A549 (cell line): ENCODE data around the gene SEPTIN1. TPM values are rescaled to one million over a fixed set of nuclear protein-coding genes. Genes with fewer than 3 reads are reported as not detected.
A peak's percentile ranks its signal among the peaks of the same experiment; 100 is the strongest.

ENCODE experiments used
- ATAC-seq, 2 experiments: fragments of 200-7000 bp in 1 of 2; fragments of >200 bp in 1 of 2; cut with Nextera tagmentation in 1 of 2; cut with Tn5 transposase in 1 of 2; 3 replicates each; pipeline versions ENCODE4 v1.8.0 to v1.9.1; 2018 to 2020; ENCODE audit warnings: mild to moderate bottlenecking in 1 of 2, moderate library complexity in 1 of 2
- CTCF ChIA-PET: fragments of 300-600 bp; sonication (Branson Sonifier 250); formaldehyde crosslinking; extraction: SDS; loops from one replicate; lab custom pipeline; 2021; ENCODE audit warnings: antibody characterized with exemption, inconsistent platforms; lab: Yijun Ruan, JAX
- POLR2A ChIA-PET: fragments of 350-600 bp; formaldehyde crosslinking; extraction: SDS; loops from one replicate; lab custom pipeline; 2021; ENCODE audit warnings: antibody characterized with exemption, inconsistent platforms; lab: Yijun Ruan, JAX
- DNase-seq, 2 experiments: peaks; one replicate each; pipeline versions ENCODE4 v3.0.0 to v3.0.0-alpha.2; 2011 to 2016; ENCODE audit warnings: low read depth in 1 of 2, low spot score in 1 of 2
- FAIRE-seq: peaks from 2 replicates; lab custom pipeline; 2011; peaks lifted over from hg19 to GRCh38; lab: Jason Lieb, UNC
- H3K27ac ChIP-seq, 2 experiments: fragments of >200 bp; sonication (Bioruptor Twin); formaldehyde crosslinking; 3 replicates each; pipeline ENCODE4 v1.5.1; 2016 to 2017
- H3K4me1 ChIP-seq: fragments of >200 bp; sonication (Bioruptor Twin); formaldehyde crosslinking; 3 replicates; pipeline ENCODE4 v1.6.1; 2016
- H3K4me2 ChIP-seq: fragments of >200 bp; sonication (Bioruptor Twin); formaldehyde crosslinking; 3 replicates; pipeline ENCODE4 v1.6.1; 2016
- H3K4me3 ChIP-seq: fragments of >200 bp; sonication (Bioruptor Twin); formaldehyde crosslinking; 3 replicates; pipeline ENCODE4 v1.5.1; 2016
- H3K9me3 ChIP-seq: fragments of >200 bp; sonication (Bioruptor Twin); formaldehyde crosslinking; 3 replicates; pipeline ENCODE4 v1.6.1; 2016
- EHF ChIP-seq: fragments of 250-450 bp; sonication (Bioruptor Pico); IDR thresholded peaks from 2 replicates; pipeline ENCODE4 v1.5.0; 2020; ENCODE audit warnings: mild to moderate bottlenecking
- FOSL2 ChIP-seq, 2 experiments: fragments of 450-650 bp in 1 of 2; fragments of >200 bp in 1 of 2; sonication (Bioruptor Twin) in 1 of 2; formaldehyde crosslinking; IDR thresholded peaks; 2 replicates each; pipeline versions ENCODE4 v1.5.0 to v1.6.1; 2016 to 2020; ENCODE audit warnings: mild to moderate bottlenecking in 1 of 2, moderate library complexity in 1 of 2
- FOXS1 ChIP-seq: fragments of 250-450 bp; sonication (Bioruptor Pico); IDR thresholded peaks from 2 replicates; pipeline ENCODE4 v1.5.0; 2020; ENCODE audit warnings: mild to moderate bottlenecking, moderate library complexity
- KDM1A ChIP-seq: fragments of 200-600 bp; sonication (generic); IDR thresholded peaks from 2 replicates; pipeline ENCODE4 v1.6.1; 2016; ENCODE audit warnings: low read depth, mild to moderate bottlenecking
- MAFK ChIP-seq: fragments of 450-650 bp; IDR thresholded peaks from 2 replicates; pipeline ENCODE4 v1.6.1; 2014; ENCODE audit not compliant: partially characterized antibody
- MYC ChIP-seq: IDR thresholded peaks from 2 replicates; pipeline ENCODE4 v1.6.1; 2012; ENCODE audit warnings: mild to moderate bottlenecking, inconsistent platforms, low read length, improper control_type of control experiment, borderline replicate concordance
- NPAS2 ChIP-seq: fragments of 250-450 bp; sonication (Bioruptor Pico); IDR thresholded peaks from 2 replicates; pipeline ENCODE4 v1.8.0; 2022; ENCODE audit warnings: mild to moderate bottlenecking, moderate library complexity, borderline replicate concordance
- POLR2AphosphoS2 ChIP-seq: conservative IDR thresholded peaks from 2 replicates; pipeline ENCODE4 v1.6.1; 2012; ENCODE audit warnings: low read length, improper control_type of control experiment, inconsistent platforms
- RARB ChIP-seq: fragments of 250-450 bp; sonication (Bioruptor Pico); IDR thresholded peaks from 2 replicates; pipeline ENCODE4 v1.8.0; 2021; ENCODE audit warnings: mild to moderate bottlenecking, moderate library complexity
- RNF2 ChIP-seq: fragments of 200-600 bp; sonication (generic); IDR thresholded peaks from 2 replicates; pipeline ENCODE4 v1.6.1; 2016; ENCODE audit warnings: low read depth, mild to moderate bottlenecking, antibody characterized with exemption, moderate library complexity, borderline replicate concordance
- SMC3 ChIP-seq: fragments of >200 bp; sonication (Bioruptor Twin); formaldehyde crosslinking; IDR thresholded peaks from 3 replicates; pipeline ENCODE4 v1.6.1; 2018; ENCODE audit warnings: inconsistent platforms
- SREBF2 ChIP-seq: fragments of 450-650 bp; IDR thresholded peaks from 2 replicates; pipeline ENCODE4 v1.6.1; 2014; ENCODE audit warnings: mild to moderate bottlenecking, moderate library complexity
- ZFP36 ChIP-seq: fragments of 450-650 bp; IDR thresholded peaks from 2 replicates; pipeline ENCODE4 v1.6.1; 2014; ENCODE audit warnings: borderline replicate concordance; ENCODE audit not compliant: partially characterized antibody
- ZNF302 ChIP-seq: fragments of 250-450 bp; sonication (Bioruptor Pico); IDR thresholded peaks from 2 replicates; pipeline ENCODE4 v1.9.0; 2021; ENCODE audit warnings: inconsistent platforms, mild to moderate bottlenecking, moderate library complexity
- WGBS: methylation state at CpG from one replicate; pipeline ENCODE4 v1.1.6; 2017; ENCODE audit errors: missing lambda C conversion rate; 5-methylcytosine and 5-hydroxymethylcytosine counted together
- polyA plus RNA-seq, 4 experiments: library from polyadenylated mRNA; depleted of rRNA in 3 of 4; stranded (reverse); fragments of >200 nt; fragmentation: RNase III in 1 of 4; extraction: RNeasy Plus Mini Kit Qiagen cat#74134 plus additional on column Dnase treatment in 1 of 4; gene quantifications; 2 replicates in 3 of 4; 3 replicates in 1 of 4; pipeline ENCODE4 v1.2.3, GENCODE V29; 2011 to 2017
- TF ChIP-seq, protein P1 (sequence below): fragments of >200 bp; sonication (Bioruptor Twin); formaldehyde crosslinking; IDR thresholded peaks from 3 replicates; pipeline ENCODE4 v1.5.1; 2016
- TF ChIP-seq, protein P2 (sequence below): fragments of >200 bp; sonication (Bioruptor Twin); formaldehyde crosslinking; IDR thresholded peaks from 3 replicates; pipeline ENCODE4 v1.6.1; 2016
- TF ChIP-seq, protein P3 (sequence below): fragments of 150-350 bp; IDR thresholded peaks from 2 replicates; pipeline ENCODE4 v1.6.1; 2014; ENCODE audit warnings: low read depth, mild to moderate bottlenecking, low read length
- TF ChIP-seq, protein P4 (sequence below): IDR thresholded peaks from 2 replicates; pipeline ENCODE4 v1.6.1; 2012; ENCODE audit warnings: low read depth, borderline replicate concordance
- TF ChIP-seq, protein P5 (sequence below): fragments of 200-600 bp; sonication (generic); IDR thresholded peaks from 2 replicates; pipeline ENCODE4 v1.6.1; 2016; ENCODE audit warnings: antibody characterized with exemption, mild to moderate bottlenecking, moderate library complexity

Gene SEPTIN1
- polyA plus RNA-seq, 2 of the 4 experiments (the other 2 are of a cell fraction), result 0.17 to 0.65 TPM

DNA sequence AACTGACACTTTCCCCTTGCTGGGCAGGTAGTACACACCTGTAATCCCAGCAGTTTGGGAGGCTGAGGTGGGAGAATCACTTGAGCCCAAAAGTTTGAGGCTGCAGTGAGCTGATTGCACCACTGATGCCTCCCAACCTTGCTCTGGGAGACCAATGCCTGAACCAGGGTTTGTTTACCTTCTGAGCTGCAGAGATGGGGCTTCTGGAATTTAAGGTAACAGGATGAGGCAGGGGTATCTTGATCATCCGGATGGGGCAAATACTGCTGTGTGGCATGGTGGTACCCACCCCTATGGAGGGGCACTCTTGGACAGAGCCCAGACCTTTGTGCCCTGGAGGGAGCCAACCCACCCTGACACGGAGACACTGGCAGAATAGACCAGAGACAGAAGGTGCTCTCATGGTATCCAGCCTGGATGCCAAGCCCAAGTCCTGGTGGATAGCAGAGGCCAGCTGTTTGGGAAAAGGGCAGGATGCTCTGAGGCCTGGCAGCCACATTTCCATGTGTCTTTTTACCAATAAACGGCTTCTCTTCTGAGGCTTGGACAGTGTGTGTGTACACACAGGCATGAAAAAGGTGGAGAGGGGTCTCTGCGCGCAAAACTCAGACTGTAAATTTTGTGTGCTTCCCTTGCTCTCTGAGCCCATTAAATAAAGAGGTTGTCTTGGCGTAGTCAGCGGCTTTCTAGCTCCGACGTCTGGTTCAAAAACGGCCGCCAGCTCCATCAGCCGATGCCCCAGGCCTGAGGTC lies 17.2 kb upstream of the SEPTIN1 start:
- H3K9me3 ChIP-seq, result no peaks in the 10 kb centered on the region
- peak; percentile 2 to 8; a peak in 4 of 6 replicates for ATAC-seq
- TF ChIP-seq RARB (CRISPR knock-in tag), result no peak
- no peak for TF ChIP-seq FOXS1 (CRISPR knock-in tag)
- TF ChIP-seq, protein P1, sequence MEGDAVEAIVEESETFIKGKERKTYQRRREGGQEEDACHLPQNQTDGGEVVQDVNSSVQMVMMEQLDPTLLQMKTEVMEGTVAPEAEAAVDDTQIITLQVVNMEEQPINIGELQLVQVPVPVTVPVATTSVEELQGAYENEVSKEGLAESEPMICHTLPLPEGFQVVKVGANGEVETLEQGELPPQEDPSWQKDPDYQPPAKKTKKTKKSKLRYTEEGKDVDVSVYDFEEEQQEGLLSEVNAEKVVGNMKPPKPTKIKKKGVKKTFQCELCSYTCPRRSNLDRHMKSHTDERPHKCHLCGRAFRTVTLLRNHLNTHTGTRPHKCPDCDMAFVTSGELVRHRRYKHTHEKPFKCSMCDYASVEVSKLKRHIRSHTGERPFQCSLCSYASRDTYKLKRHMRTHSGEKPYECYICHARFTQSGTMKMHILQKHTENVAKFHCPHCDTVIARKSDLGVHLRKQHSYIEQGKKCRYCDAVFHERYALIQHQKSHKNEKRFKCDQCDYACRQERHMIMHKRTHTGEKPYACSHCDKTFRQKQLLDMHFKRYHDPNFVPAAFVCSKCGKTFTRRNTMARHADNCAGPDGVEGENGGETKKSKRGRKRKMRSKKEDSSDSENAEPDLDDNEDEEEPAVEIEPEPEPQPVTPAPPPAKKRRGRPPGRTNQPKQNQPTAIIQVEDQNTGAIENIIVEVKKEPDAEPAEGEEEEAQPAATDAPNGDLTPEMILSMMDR, result no peak
- TF ChIP-seq ZNF302 (CRISPR knock-in tag), result no peak
- TF ChIP-seq FOSL2 (IDR thresholded peaks at IDR 0.05), result no peak
- no peak for TF ChIP-seq FOSL2 (CRISPR knock-in tag; IDR thresholded peaks at IDR 0.05)
- no peak for TF ChIP-seq KDM1A
- TF ChIP-seq, protein P2, sequence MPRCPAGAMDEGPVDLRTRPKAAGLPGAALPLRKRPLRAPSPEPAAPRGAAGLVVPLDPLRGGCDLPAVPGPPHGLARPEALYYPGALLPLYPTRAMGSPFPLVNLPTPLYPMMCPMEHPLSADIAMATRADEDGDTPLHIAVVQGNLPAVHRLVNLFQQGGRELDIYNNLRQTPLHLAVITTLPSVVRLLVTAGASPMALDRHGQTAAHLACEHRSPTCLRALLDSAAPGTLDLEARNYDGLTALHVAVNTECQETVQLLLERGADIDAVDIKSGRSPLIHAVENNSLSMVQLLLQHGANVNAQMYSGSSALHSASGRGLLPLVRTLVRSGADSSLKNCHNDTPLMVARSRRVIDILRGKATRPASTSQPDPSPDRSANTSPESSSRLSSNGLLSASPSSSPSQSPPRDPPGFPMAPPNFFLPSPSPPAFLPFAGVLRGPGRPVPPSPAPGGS, result no peak
- TF ChIP-seq POLR2AphosphoS2, result no peak
- TF ChIP-seq SREBF2, result no peak
- TF ChIP-seq, protein P3, sequence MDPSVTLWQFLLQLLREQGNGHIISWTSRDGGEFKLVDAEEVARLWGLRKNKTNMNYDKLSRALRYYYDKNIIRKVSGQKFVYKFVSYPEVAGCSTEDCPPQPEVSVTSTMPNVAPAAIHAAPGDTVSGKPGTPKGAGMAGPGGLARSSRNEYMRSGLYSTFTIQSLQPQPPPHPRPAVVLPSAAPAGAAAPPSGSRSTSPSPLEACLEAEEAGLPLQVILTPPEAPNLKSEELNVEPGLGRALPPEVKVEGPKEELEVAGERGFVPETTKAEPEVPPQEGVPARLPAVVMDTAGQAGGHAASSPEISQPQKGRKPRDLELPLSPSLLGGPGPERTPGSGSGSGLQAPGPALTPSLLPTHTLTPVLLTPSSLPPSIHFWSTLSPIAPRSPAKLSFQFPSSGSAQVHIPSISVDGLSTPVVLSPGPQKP, result no peak
- no peak for TF ChIP-seq MYC
- TF ChIP-seq MAFK, result no peak
- TF ChIP-seq EHF, result no peak
- TF ChIP-seq RNF2, result no peak
- no peak for TF ChIP-seq SMC3
- TF ChIP-seq NPAS2 (CRISPR knock-in tag), result no peak
- TF ChIP-seq ZFP36, result no peak
- TF ChIP-seq, protein P4, sequence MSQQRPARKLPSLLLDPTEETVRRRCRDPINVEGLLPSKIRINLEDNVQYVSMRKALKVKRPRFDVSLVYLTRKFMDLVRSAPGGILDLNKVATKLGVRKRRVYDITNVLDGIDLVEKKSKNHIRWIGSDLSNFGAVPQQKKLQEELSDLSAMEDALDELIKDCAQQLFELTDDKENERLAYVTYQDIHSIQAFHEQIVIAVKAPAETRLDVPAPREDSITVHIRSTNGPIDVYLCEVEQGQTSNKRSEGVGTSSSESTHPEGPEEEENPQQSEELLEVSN, result no peak
- TF ChIP-seq, protein P5, sequence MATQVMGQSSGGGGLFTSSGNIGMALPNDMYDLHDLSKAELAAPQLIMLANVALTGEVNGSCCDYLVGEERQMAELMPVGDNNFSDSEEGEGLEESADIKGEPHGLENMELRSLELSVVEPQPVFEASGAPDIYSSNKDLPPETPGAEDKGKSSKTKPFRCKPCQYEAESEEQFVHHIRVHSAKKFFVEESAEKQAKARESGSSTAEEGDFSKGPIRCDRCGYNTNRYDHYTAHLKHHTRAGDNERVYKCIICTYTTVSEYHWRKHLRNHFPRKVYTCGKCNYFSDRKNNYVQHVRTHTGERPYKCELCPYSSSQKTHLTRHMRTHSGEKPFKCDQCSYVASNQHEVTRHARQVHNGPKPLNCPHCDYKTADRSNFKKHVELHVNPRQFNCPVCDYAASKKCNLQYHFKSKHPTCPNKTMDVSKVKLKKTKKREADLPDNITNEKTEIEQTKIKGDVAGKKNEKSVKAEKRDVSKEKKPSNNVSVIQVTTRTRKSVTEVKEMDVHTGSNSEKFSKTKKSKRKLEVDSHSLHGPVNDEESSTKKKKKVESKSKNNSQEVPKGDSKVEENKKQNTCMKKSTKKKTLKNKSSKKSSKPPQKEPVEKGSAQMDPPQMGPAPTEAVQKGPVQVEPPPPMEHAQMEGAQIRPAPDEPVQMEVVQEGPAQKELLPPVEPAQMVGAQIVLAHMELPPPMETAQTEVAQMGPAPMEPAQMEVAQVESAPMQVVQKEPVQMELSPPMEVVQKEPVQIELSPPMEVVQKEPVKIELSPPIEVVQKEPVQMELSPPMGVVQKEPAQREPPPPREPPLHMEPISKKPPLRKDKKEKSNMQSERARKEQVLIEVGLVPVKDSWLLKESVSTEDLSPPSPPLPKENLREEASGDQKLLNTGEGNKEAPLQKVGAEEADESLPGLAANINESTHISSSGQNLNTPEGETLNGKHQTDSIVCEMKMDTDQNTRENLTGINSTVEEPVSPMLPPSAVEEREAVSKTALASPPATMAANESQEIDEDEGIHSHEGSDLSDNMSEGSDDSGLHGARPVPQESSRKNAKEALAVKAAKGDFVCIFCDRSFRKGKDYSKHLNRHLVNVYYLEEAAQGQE, result no peak
- no peak for DNase-seq
- peak overlapping the region; percentile 73 for H3K4me2 ChIP-seq
- peak overlapping the region; percentile 63 for H3K4me3 ChIP-seq
- H3K4me1 ChIP-seq, result peaks cover 8% of the 10 kb centered on the region
- CTCF ChIA-PET, result interaction anchor here (0.6 to 11.5 kb wide), 4 partner anchors 10 to 229 kb away, joined by 3 to 149 read pairs (median 4); partner anchors contain the start of gene ZNF771
- FAIRE-seq, result no peak
- H3K27ac ChIP-seq, result peak overlapping the region; percentile 82 to 94
- WGBS, result 37% methylated on average over 12 of the region's 12 CpGs
- POLR2A ChIA-PET, result interaction anchor here (1.1 to 1.8 kb wide), 2 partner anchors 18 to 29 kb away, joined by 3 to 4 read pairs; partner anchors contain the start of gene TBC1D10B
